K562 (cell line): ENCODE data around the gene NPAS3. TPM values are rescaled to one million over a fixed set of nuclear protein-coding genes. Genes with fewer than 3 reads are reported as not detected.

Experiments used
- ATF3 ChIP-seq, 2 experiments: fragments of 450-650 bp in 1 of 2; sonication (generic) in 1 of 2; formaldehyde crosslinking in 1 of 2; IDR thresholded peaks in 1 of 2; conservative IDR thresholded peaks in 1 of 2; 2 replicates each; pipeline versions ENCODE4 v1.6.1 to v1.8.1; 2016 to 2023; ENCODE audit warnings: mild to moderate bottlenecking in 2 of 2, moderate library complexity in 2 of 2, inconsistent platforms in 1 of 2, missing genetic modification reagents in 1 of 2
- BRD4 ChIP-seq: fragments of 200-600 bp; sonication (generic); IDR thresholded peaks from 2 replicates; pipeline ENCODE4 v1.6.1; 2017; ENCODE audit warnings: inconsistent platforms
- E2F1 ChIP-seq: sonication (generic); formaldehyde crosslinking; IDR thresholded peaks from 2 replicates; pipeline ENCODE4 v1.8.1; 2023; ENCODE audit warnings: mild to moderate bottlenecking, missing genetic modification reagents, moderate library complexity
- FOXP4 ChIP-seq: sonication (generic); formaldehyde crosslinking; IDR thresholded peaks from 2 replicates; pipeline ENCODE4 v1.8.0; 2022; ENCODE audit warnings: mild to moderate bottlenecking, missing genetic modification reagents, borderline replicate concordance
- GTF2E2 ChIP-seq: fragments of 200-800 bp; sonication (Bioruptor generic); IDR thresholded peaks from 2 replicates; pipeline ENCODE4 v1.6.1; 2016; ENCODE audit warnings: missing genetic modification characterization, missing compliant biosample characterization
- NRF1 ChIP-seq, 2 experiments: fragments of 450-650 bp; IDR thresholded peaks in 1 of 2; conservative IDR thresholded peaks in 1 of 2; 2 replicates each; pipeline ENCODE4 v1.6.1; 2014; ENCODE audit warnings: mild to moderate bottlenecking in 2 of 2
- PREB ChIP-seq: sonication (generic); formaldehyde crosslinking; IDR thresholded peaks from 2 replicates; pipeline ENCODE4 v1.8.1; 2023; ENCODE audit warnings: mild to moderate bottlenecking, missing genetic modification reagents
- SUPT5H ChIP-seq: fragments of 450-650 bp; IDR thresholded peaks from 2 replicates; pipeline ENCODE4 v1.6.1; 2016
- ZFP91 ChIP-seq: sonication (generic); formaldehyde crosslinking; IDR thresholded peaks from 2 replicates; pipeline ENCODE4 v1.8.0; 2022; ENCODE audit warnings: mild to moderate bottlenecking, missing genetic modification reagents
- ZNF274 ChIP-seq: IDR thresholded peaks from 2 replicates; pipeline ENCODE4 v1.6.1; 2011; ENCODE audit warnings: low read depth, mild to moderate bottlenecking, low read length, moderate library complexity, borderline replicate concordance
- ZNF561 ChIP-seq: fragments of 450-650 bp; formaldehyde crosslinking; conservative IDR thresholded peaks from 2 replicates; pipeline ENCODE4 v1.4.0; 2020; ENCODE audit warnings: mild to moderate bottlenecking, moderate library complexity
- ZNF583 ChIP-seq: fragments of 250-450 bp; sonication (Bioruptor Pico); IDR thresholded peaks from 2 replicates; pipeline ENCODE4 v1.4.0; 2020
- polyA plus RNA-seq, 8 experiments: library from polyadenylated mRNA; depleted of rRNA in 4 of 8; stranded (reverse) in 5 of 8; unstranded in 3 of 8; fragments of >200 nt; fragmentation: Nextera tagmentation in 2 of 8; fragmentation: Illumina TruSeq in 1 of 8; extraction: Ambion mirVana in 2 of 8; extraction: Trizol in 1 of 8; gene quantifications; 2 replicates each; pipeline versions ENCODE4 v1.2.1 to v1.2.3, GENCODE V29; 2011 to 2014; ENCODE audit warnings: inconsistent platforms in 1 of 8, missing spikeins in 1 of 8
- total RNA-seq, 7 experiments: library from RNA; depleted of rRNA in 6 of 7; stranded (reverse); fragments of >200 nt in 6 of 7; fragmentation: Illumina TruSeq in 2 of 7; extraction: Trizol in 2 of 7; gene quantifications; 2 replicates each; pipeline versions ENCODE4 v1.2.1 to v1.2.3, GENCODE V29; 2011 to 2021; ENCODE audit warnings: low replicate concordance in 1 of 7

NPAS3 gene
- total and polyA plus RNA-seq, 9 of the 15 experiments (the other 6 are each of a cell fraction or from before 2014, with no cell fraction given): 0.04 TPM; not detected in 8

GRCh38 chr14:33564774-33565630 is 626.3 kb downstream of the NPAS3 start (continued):
- no peak for TF ChIP-seq ZNF561
- TF ChIP-seq SUPT5H: no peak
- no peak for TF ChIP-seq GTF2E2 (tag)
- TF ChIP-seq E2F1 (CRISPR knock-in tag): no peak
- no peak for TF ChIP-seq NRF1 (conservative IDR thresholded peaks at IDR 0.05 in 1 of 2, IDR thresholded peaks at IDR 0.05 in 1 of 2)
- no peak for TF ChIP-seq ZNF274
- no peak for TF ChIP-seq BRD4
- peak; percentile 48 for TF ChIP-seq ATF3 (IDR thresholded peaks at IDR 0.05)
- TF ChIP-seq ATF3 (CRISPR knock-in tag; conservative IDR thresholded peaks at IDR 0.05): no peak
- no peak for TF ChIP-seq PREB
- TF ChIP-seq FOXP4: no peak
- no peak for TF ChIP-seq ZFP91 (CRISPR knock-in tag)
- TF ChIP-seq ZNF583 (CRISPR knock-in tag): no peak
